HG02970 (cell line): ENCODE results near the gene RALBP1.
"Not testable (repeated sequence)": the region's sequence is repeated elsewhere in the genome, so short reads cannot be mapped to it uniquely, and the experiment has no call there.

Experiments
- ATAC-seq: cut with Tn5 transposase; IDR thresholded peaks from one replicate; pipeline ENCODE4 v1.9.1; 2021; ENCODE audit warnings: mild to moderate bottlenecking, moderate library complexity, moderate number of reproducible peaks; ENCODE audit not compliant: unreplicated experiment, low FRiP score

Gene RALBP1

GRCh38 chr18:9474983-9475642 is at the start of gene RALBP1:
TSS of gene RALBP1 (plus strand) at chr18:9475513. CDS start at chr18:9513046, 37,533 bp downstream.
- peak; percentile 94 for ATAC-seq

GRCh38 chr18:9426753-9427152 is 48.6 kb upstream of the RALBP1 start:
- no peak for ATAC-seq

- no peak for ATAC-seq
Observed at GRCh38 chr18:9428301-9428706, 47.0 kb upstream of the RALBP1 start.

GRCh38 chr18:9428862-9429661 is 46.3 kb upstream of the RALBP1 start:
- no peak for ATAC-seq

- no peak for ATAC-seq
Observed at GRCh38 chr18:9429662-9429993, 45.7 kb upstream of the RALBP1 start.

GRCh38 chr18:9430315-9430714 is 45.0 kb upstream of the RALBP1 start:
- not testable (repeated sequence) for ATAC-seq

- ATAC-seq, result no peak
Observed at GRCh38 chr18:9431296-9431695, 44.0 kb upstream of the RALBP1 start.

- not testable (repeated sequence) for ATAC-seq
Observed at GRCh38 chr18:9433122-9433521, 42.2 kb upstream of the RALBP1 start.

GRCh38 chr18:9433671-9434121 is 41.6 kb upstream of the RALBP1 start:
- ATAC-seq, result no peak

GRCh38 chr18:9434122-9434701 is 41.1 kb upstream of the RALBP1 start:
- no peak for ATAC-seq

- no peak for ATAC-seq
Observed at GRCh38 chr18:9435041-9435440, 40.3 kb upstream of the RALBP1 start.

GRCh38 chr18:9436206-9436929 is 38.9 kb upstream of the RALBP1 start:
- ATAC-seq, result no peak

GRCh38 chr18:9437021-9437437 is 38.3 kb upstream of the RALBP1 start:
- ATAC-seq, result no peak

GRCh38 chr18:9437672-9438071 is 37.6 kb upstream of the RALBP1 start:
- no peak for ATAC-seq

GRCh38 chr18:9441061-9441460 is 34.3 kb upstream of the RALBP1 start:
- ATAC-seq, result no peak

GRCh38 chr18:9444549-9444948 is 30.8 kb upstream of the RALBP1 start:
- ATAC-seq, result no peak

- ATAC-seq, result no peak
Observed at GRCh38 chr18:9446839-9447238, 28.5 kb upstream of the RALBP1 start.

GRCh38 chr18:9447334-9447733 is 28.0 kb upstream of the RALBP1 start:
- ATAC-seq, result no peak

GRCh38 chr18:9449600-9450414 is 25.5 kb upstream of the RALBP1 start:
- no peak for ATAC-seq

- ATAC-seq, result not testable (repeated sequence)
Observed at GRCh38 chr18:9450920-9451319, 24.4 kb upstream of the RALBP1 start.
